ENCODE results near the gene WARS2.

The WARS2 gene

DNA sequence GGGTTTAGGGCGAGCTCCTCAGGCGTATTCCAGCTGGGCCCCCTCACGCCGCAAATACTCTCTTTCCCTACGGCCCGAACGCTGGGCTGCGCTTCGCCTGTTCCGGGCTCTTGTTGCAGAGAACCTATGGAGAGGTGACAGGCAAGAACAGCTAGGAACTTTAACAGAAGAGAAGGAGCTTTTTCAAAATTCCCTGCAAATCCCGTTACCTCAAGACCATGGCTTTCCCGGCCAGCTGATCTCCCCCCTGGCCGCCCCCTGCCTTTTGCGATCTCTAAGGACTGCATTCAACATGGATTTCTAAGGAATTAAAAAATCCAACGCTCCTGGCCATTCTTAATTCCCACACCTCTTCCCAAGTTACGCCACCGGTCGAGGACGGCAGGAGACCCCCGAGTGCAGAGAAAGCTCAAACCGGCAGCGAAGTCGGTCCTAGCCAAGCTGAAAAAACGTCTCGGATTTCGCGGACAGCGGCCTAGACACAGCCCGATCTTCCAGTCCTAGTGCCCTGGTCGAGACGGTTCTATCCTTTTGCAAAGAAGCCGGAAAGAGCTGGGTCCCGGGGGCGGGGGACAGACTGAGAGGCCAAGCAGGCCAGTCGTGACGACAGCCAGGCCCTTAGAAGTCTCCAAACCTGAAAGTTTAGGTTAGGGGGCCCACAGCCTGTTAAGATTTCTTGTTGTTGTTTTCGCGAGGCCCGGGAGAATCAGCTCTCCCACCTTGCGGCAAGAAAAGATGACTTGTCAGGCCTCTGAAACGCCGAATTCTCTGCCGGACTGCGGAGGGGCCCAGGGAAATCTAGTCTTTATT, 151.2 kb downstream of the WARS2 start:
- TF ChIP-seq, protein P1, sequence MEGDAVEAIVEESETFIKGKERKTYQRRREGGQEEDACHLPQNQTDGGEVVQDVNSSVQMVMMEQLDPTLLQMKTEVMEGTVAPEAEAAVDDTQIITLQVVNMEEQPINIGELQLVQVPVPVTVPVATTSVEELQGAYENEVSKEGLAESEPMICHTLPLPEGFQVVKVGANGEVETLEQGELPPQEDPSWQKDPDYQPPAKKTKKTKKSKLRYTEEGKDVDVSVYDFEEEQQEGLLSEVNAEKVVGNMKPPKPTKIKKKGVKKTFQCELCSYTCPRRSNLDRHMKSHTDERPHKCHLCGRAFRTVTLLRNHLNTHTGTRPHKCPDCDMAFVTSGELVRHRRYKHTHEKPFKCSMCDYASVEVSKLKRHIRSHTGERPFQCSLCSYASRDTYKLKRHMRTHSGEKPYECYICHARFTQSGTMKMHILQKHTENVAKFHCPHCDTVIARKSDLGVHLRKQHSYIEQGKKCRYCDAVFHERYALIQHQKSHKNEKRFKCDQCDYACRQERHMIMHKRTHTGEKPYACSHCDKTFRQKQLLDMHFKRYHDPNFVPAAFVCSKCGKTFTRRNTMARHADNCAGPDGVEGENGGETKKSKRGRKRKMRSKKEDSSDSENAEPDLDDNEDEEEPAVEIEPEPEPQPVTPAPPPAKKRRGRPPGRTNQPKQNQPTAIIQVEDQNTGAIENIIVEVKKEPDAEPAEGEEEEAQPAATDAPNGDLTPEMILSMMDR (IDR thresholded peaks at IDR 0.05; ENCODE audit: poor library complexity, severe bottlenecking) = no peak
- Histone ChIP-seq H3K9me3 (ENCODE audit: severe bottlenecking) (no peaks in the 10 kb centered on the region), H3K27ac (ENCODE audit: poor library complexity, severe bottlenecking) (no peak overlapping the region), H3K4me3 (ENCODE audit: severe bottlenecking) (no peak overlapping the region), H3K4me1 (ENCODE audit: insufficient read depth, poor library complexity, severe bottlenecking) (no peaks in the 10 kb centered on the region), H3K27me3 (ENCODE audit: insufficient read depth, poor library complexity, severe bottlenecking) (peaks cover 100% of the 10 kb centered on the region), H3K36me3 (ENCODE audit: low read depth) (no peaks in the 10 kb centered on the region)
- ATAC-seq (ENCODE audit: low read depth) (no peak), DNase-seq (ENCODE audit: low spot score) (no peak)

DNA sequence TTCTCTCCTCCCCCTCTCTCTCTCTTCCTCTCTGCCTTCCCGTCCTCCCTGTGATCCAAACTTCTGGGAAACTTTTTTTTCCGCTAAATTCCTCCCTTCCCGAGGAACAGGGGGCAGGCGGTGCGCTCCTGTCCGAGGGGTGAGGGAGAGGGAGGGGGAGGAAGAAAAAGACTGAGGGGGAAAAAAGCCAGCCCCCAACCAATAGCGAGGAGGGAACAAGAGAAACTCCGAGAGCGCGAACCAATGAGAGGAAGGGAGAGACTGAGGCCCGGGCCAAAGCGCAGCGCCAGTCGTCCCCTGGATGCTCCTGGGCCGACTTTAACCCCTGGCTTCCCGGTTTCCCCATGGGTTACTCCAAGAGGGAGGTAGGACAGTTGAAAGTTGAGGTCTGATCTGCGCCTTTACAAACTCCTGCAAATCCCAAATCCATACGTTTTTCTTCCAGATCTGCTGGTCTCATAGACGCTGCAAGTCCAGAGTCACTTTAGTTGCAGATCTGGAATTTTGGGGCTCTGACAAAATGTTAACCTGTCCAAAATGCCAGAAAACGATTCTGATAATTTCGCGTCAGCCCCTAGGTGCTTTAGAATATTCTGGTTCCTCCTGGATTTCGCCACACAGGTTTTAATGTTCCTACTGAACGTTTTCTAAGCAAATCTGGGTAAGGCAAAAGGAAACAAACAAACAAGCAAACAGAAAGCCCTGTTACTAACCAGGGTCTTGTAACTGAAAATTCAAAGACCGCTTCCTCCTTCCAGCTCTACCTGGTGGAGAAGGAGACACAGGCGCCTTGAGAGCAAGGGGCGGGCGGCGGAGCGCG, 152.1 kb downstream of the WARS2 start, which contains the start of gene TBX15:
TBX15 (minus strand) TSS at position 158 of the 820 bp plus-strand sequence. CDS start 548 bp downstream, outside the sequence.
- DNase-seq (ENCODE audit: low spot score) (no peak), ATAC-seq (ENCODE audit: low read depth) (no peak)
- Histone ChIP-seq H3K27ac (ENCODE audit: poor library complexity, severe bottlenecking) (no peak within 1 kb of the TSS), H3K4me3 (ENCODE audit: severe bottlenecking) (peak within 1 kb of the TSS; percentile 20), H3K36me3 (ENCODE audit: low read depth) (no peaks in the 10 kb centered on the region), H3K9me3 (ENCODE audit: severe bottlenecking) (no peaks in the 10 kb centered on the region), H3K27me3 (ENCODE audit: insufficient read depth, poor library complexity, severe bottlenecking) (peaks cover 100% of the 10 kb centered on the region), H3K4me1 (ENCODE audit: insufficient read depth, poor library complexity, severe bottlenecking) (no peaks in the 10 kb centered on the region)
- TF ChIP-seq, protein P1 (IDR thresholded peaks at IDR 0.05; ENCODE audit: poor library complexity, severe bottlenecking) = no peak

DNA sequence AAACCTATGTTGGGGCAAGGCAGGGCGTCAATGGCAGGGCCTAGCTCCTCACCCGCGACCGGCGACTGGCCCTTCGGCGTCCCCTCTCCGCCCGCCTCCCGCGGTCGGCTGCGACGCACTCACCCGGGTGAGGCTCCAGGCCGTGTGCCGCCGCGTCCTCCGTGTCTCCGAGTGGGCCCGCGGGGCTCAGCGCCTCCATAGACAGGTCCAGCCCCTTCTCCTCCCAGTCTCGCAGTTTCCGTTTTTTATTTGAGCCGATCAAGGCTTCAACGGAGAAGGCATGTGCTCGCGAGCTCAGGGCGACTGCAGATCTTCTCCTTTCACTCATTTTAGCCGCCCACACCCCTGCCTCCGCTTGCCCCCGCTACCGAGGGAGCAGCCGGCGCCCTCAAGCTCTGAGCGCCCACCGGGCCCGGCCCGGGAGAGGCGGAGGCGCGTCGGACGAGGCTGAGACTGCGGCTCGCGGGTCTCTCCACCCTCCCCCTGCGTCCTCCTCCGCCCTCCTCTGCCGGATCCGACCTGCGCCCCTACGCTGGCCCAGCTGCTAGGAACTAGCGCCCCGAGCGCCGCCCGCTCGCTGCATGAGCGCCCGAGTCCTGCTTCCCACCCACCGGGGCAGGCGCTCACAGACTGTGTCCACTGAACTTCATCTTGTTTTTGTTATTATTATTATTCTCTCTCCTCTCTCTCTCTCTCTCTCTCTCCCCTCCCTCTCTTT, 152.8 kb downstream of the WARS2 start:
- peak overlapping the region; percentile 20 for H3K4me3 ChIP-seq (ENCODE audit: severe bottlenecking)
- TF ChIP-seq, protein P1 (IDR thresholded peaks at IDR 0.05; ENCODE audit: poor library complexity, severe bottlenecking) = no peak
- no peaks in the 10 kb centered on the region for H3K9me3 ChIP-seq (ENCODE audit: severe bottlenecking)
- peaks cover 100% of the 10 kb centered on the region for H3K27me3 ChIP-seq (ENCODE audit: insufficient read depth, poor library complexity, severe bottlenecking)
- no peaks in the 10 kb centered on the region for H3K36me3 ChIP-seq (ENCODE audit: low read depth)
- no peaks in the 10 kb centered on the region for H3K4me1 ChIP-seq (ENCODE audit: insufficient read depth, poor library complexity, severe bottlenecking)
- H3K27ac ChIP-seq (ENCODE audit: poor library complexity, severe bottlenecking) = no peak overlapping the region
- no peak for DNase-seq (ENCODE audit: low spot score)
- peak; percentile 47 for ATAC-seq (ENCODE audit: low read depth)

DNA sequence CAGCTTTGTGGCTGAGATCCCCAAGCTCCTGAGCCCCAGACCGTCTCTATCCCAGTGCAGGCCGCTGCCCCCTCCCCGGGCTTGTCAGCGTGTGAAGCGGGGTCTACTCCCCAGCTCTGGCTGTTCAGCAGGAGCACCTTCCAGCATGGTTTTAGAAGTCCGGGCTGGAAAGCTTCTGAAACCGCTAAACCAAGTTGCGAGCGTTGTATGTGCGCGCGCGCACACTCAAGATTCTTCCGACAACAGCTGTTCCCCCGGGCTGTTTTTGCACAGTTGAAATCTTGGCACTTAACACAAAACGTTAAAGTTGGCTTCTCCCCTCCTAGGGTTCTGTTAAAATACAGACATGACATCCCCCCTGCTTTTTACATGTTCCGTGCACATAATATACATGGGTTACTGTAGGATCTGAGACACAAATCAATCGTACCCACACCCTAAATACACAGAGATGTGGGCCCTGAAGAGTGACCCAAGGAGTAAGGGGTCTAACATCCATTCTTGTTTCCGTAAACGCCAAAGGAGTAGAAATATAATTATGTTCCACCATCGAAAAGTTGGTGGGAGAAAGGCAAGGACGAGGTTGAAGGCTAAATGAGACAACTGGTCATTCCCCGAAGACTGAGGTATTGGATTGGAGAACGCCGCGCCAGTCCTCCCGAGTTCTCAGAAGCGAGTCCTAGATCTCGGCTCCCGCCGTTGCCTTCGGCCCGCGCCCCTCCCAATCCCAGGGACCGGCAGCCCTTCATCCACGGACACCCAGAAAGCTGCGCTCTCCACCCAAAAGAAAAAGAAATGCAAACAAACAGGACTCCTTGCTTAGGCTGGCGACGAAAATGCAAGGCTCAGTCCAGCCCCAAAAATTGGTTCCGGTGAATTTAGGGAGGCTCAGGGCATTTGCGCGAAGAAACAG, 153.6 kb downstream of the WARS2 start:
- no peak; the same call in 2 of the 3 replicates for ATAC-seq (ENCODE audit: low read depth)
- H3K27me3 ChIP-seq (ENCODE audit: insufficient read depth, poor library complexity, severe bottlenecking) = peaks cover 100% of the 10 kb centered on the region
- H3K4me1 ChIP-seq (ENCODE audit: insufficient read depth, poor library complexity, severe bottlenecking) = no peaks in the 10 kb centered on the region
- H3K27ac ChIP-seq (ENCODE audit: poor library complexity, severe bottlenecking) = no peak overlapping the region
- TF ChIP-seq, protein P1 (IDR thresholded peaks at IDR 0.05; ENCODE audit: poor library complexity, severe bottlenecking) = no peak
- no peak for DNase-seq (ENCODE audit: low spot score)
- H3K4me3 ChIP-seq (ENCODE audit: severe bottlenecking) = peak overlapping the region; percentile 20
- H3K36me3 ChIP-seq (ENCODE audit: low read depth) = no peaks in the 10 kb centered on the region
- no peaks in the 10 kb centered on the region for H3K9me3 ChIP-seq (ENCODE audit: severe bottlenecking)

Measured in RWPE2 (cell line).